Ovary (tissue), 3 donors: Measurements from ENCODE around the gene GHR.

Source experiments
- EP300 ChIP-seq: sonication (generic); formaldehyde crosslinking; IDR thresholded peaks from one replicate; pipeline ENCODE4 v1.6.1; 2017; ENCODE audit warnings: antibody characterized with exemption
- TF ChIP-seq, protein P1 (sequence below), 3 donors: fragments of 450-650 bp in 2 of 3; fragments of 200-600 bp in 1 of 3; IDR thresholded peaks; one replicate each; pipeline versions ENCODE4 v1.5.1 to v1.8.0; 2016 to 2022; ENCODE audit warnings: antibody characterized with exemption in 3 of 3, mild to moderate bottlenecking in 1 of 3
- donor health status: DM: no; HTN: no; CAD: no.

DNA sequence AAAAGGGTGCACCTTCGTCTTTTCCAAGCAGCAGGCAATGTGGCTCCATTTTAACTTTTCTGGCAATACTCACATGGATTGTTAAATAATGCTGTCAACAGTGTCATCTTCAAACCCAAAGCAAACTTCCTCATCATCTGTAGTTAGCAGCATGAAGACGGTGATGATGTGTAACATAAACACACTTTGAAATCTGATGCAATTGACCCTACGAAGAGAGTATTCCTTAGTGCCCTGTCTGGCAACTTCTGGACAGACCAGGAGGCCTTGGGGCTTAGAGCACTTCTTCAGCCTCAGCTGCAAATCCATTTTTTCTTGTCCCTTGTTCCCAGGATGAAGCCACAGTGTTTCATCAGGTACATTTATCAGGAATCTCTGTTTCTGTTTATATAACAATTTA, 149.1 kb downstream of the GHR start:
- TF ChIP-seq, protein P1, sequence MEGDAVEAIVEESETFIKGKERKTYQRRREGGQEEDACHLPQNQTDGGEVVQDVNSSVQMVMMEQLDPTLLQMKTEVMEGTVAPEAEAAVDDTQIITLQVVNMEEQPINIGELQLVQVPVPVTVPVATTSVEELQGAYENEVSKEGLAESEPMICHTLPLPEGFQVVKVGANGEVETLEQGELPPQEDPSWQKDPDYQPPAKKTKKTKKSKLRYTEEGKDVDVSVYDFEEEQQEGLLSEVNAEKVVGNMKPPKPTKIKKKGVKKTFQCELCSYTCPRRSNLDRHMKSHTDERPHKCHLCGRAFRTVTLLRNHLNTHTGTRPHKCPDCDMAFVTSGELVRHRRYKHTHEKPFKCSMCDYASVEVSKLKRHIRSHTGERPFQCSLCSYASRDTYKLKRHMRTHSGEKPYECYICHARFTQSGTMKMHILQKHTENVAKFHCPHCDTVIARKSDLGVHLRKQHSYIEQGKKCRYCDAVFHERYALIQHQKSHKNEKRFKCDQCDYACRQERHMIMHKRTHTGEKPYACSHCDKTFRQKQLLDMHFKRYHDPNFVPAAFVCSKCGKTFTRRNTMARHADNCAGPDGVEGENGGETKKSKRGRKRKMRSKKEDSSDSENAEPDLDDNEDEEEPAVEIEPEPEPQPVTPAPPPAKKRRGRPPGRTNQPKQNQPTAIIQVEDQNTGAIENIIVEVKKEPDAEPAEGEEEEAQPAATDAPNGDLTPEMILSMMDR (IDR thresholded peaks at IDR 0.05) = no peak
- no peak for TF ChIP-seq EP300
